Measurements from ENCODE around the gene ENTPD5.

- TF ChIP-seq CTCF (IDR thresholded peaks at IDR 0.05) (no peak), POLR2A (IDR thresholded peaks at IDR 0.05) (no peak)
Observed at GRCh38 chr14:73942180-73942579, 76.9 kb downstream of the ENTPD5 start.

Measured in uterus (tissue), 2 donors.